Fibroblast of lung (primary cell): ENCODE results near the gene MTM1. TPM values are rescaled to one million over a fixed set of nuclear protein-coding genes. Genes with fewer than 3 reads are reported as not detected.
A peak's percentile ranks its signal among the peaks of the same experiment; 100 is the strongest.

Experiments used
- DNase-seq, 2 donors: peaks; one replicate each; pipeline versions ENCODE4 v3.0.0 to v3.0.0-alpha.2; 2010; ENCODE audit warnings: low read depth in 2 of 2
- H2AFZ ChIP-seq: 2 replicates; pipeline ENCODE4 v1.5.1; 2012; ENCODE audit warnings: low read length, control low read depth, inconsistent platforms
- H3K27ac ChIP-seq: 2 replicates; pipeline ENCODE4 v1.5.1; 2011; ENCODE audit warnings: low read length, control low read depth; ENCODE audit not compliant: insufficient read depth
- H3K27me3 ChIP-seq: 2 replicates; pipeline ENCODE4 v1.5.1; 2011; ENCODE audit warnings: mild to moderate bottlenecking, low read length; ENCODE audit not compliant: control insufficient read depth, insufficient read depth
- H3K36me3 ChIP-seq: 2 replicates; pipeline ENCODE4 v1.5.1; 2011; ENCODE audit warnings: low read length; ENCODE audit not compliant: control insufficient read depth, insufficient read depth
- H3K4me1 ChIP-seq: 2 replicates; pipeline ENCODE4 v1.5.1; 2011; ENCODE audit warnings: low read length; ENCODE audit not compliant: control insufficient read depth, insufficient read depth; ENCODE audit errors: extremely low read depth
- H3K4me2 ChIP-seq: 2 replicates; pipeline ENCODE4 v1.5.1; 2011; ENCODE audit warnings: low read length, control low read depth; ENCODE audit not compliant: insufficient read depth; ENCODE audit errors: extremely low read depth
- H3K4me3 ChIP-seq, 4 experiments: fragments of 200-600 bp in 1 of 4; sonication (generic) in 1 of 4; replicated peaks in 1 of 4; 2 replicates each; pipeline ENCODE4 v1.5.1; 2011 to 2016; ENCODE audit warnings: low read length in 4 of 4, low read depth in 3 of 4, mild to moderate bottlenecking in 3 of 4, control low read depth in 2 of 4, inconsistent platforms in 1 of 4, mixed read lengths in 1 of 4; ENCODE audit not compliant: insufficient read depth in 1 of 4; ENCODE audit errors: control extremely low read depth in 1 of 4
- H3K79me2 ChIP-seq: 2 replicates; pipeline ENCODE4 v1.5.1; 2012; ENCODE audit warnings: mild to moderate bottlenecking, low read length, inconsistent platforms; ENCODE audit not compliant: control insufficient read depth, insufficient read depth
- H3K9ac ChIP-seq: 2 replicates; pipeline ENCODE4 v1.5.1; 2011; ENCODE audit warnings: mild to moderate bottlenecking, low read length, control low read depth; ENCODE audit not compliant: insufficient read depth
- H3K9me3 ChIP-seq: 2 replicates; pipeline ENCODE4 v1.5.1; 2012; ENCODE audit warnings: low read depth, low read length; ENCODE audit not compliant: control insufficient read depth, insufficient read depth
- H4K20me1 ChIP-seq: 2 replicates; pipeline ENCODE4 v1.5.1; 2011; ENCODE audit warnings: low read length; ENCODE audit not compliant: control insufficient read depth, insufficient read depth; ENCODE audit errors: extremely low read depth
- CTCF ChIP-seq, 2 donors: IDR thresholded peaks in 1 of 2; conservative IDR thresholded peaks in 1 of 2; 1 replicate in 1 of 2; 2 replicates in 1 of 2; pipeline ENCODE4 v1.5.1; 2011 to 2012; ENCODE audit warnings: low read length in 2 of 2, control low read depth in 1 of 2, inconsistent platforms in 1 of 2, low read depth in 1 of 2, mild to moderate bottlenecking in 1 of 2
- EZH2 ChIP-seq: IDR thresholded peaks from 2 replicates; pipeline ENCODE4 v1.5.1; 2012; ENCODE audit warnings: low read length, control low read depth, mild to moderate bottlenecking; ENCODE audit errors: missing control alignments
- polyA plus RNA-seq, 2 donors: library from polyadenylated mRNA; depleted of rRNA in 1 of 2; stranded (reverse) in 1 of 2; unstranded in 1 of 2; fragments of >200 nt; gene quantifications; 2 replicates each; pipeline ENCODE4 v1.2.1, GENCODE V29; 2011 to 2012; ENCODE audit warnings: missing spikeins in 1 of 2
- total RNA-seq: library from RNA; depleted of rRNA; stranded (reverse); fragments of >200 nt; gene quantifications from 2 replicates; pipeline ENCODE4 v1.2.1, GENCODE V29; 2014

MTM1 gene
- total and polyA plus RNA-seq, 2 donors (not counting 1 experiment from before 2014, with no cell fraction given) = 5.0 to 15.2 TPM

DNA sequence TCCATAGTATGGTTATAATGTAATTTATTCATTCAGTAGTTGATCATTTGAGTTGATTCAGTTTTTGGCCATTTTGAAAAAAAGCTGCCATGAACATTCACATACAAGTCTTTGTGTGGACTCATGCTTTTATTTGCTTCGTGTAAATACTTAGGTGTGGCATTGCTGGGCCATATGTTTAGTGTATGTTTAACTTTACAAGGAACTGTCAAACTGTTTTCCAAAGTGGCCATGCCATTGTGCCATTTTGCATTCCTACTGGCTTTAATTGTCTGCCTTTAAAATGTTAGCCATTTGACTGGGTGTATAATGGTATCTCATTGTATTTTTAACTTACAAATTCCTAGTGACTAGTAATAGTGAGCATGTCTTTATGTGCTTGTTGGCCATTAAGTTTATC lies 8.8 kb downstream of the MTM1 start:
- no peak overlapping the region for H2AFZ ChIP-seq
- H3K4me3 ChIP-seq = no peak overlapping the region
- H3K4me1 ChIP-seq = peaks cover 4% of the 10 kb centered on the region
- no peak for DNase-seq
- TF ChIP-seq EZH2 (no peak), CTCF (conservative IDR thresholded peaks at IDR 0.05 in 1 of 2, IDR thresholded peaks at IDR 0.05 in 1 of 2; ENCODE audit: low read depth in 1 of 2, low read length in 2 of 2) (no peak)
- H3K27me3 ChIP-seq = no peaks in the 10 kb centered on the region
- H3K36me3 ChIP-seq = no peaks in the 10 kb centered on the region
- no peak overlapping the region for H3K4me2 ChIP-seq
- H3K79me2 ChIP-seq = peaks cover 2% of the 10 kb centered on the region
- no peaks in the 10 kb centered on the region for H3K9me3 ChIP-seq
- no peak overlapping the region for H3K27ac ChIP-seq
- no peaks in the 10 kb centered on the region for H4K20me1 ChIP-seq
- no peak overlapping the region for H3K9ac ChIP-seq

GRCh38 chrX:150581093-150581775 lies 12.8 kb downstream of the MTM1 start:
- DNase-seq = peak; percentile 66 to 81
- Histone ChIP-seq H2AFZ (no peak overlapping the region), H3K36me3 (no peaks in the 10 kb centered on the region), H3K4me1 (peaks cover 4% of the 10 kb centered on the region), H3K4me2 (peak overlapping the region; percentile 11), H3K9ac (no peak overlapping the region), H3K27ac (no peak overlapping the region), H4K20me1 (no peaks in the 10 kb centered on the region), H3K4me3 (no peak overlapping the region), H3K27me3 (no peaks in the 10 kb centered on the region), H3K79me2 (peaks cover 2% of the 10 kb centered on the region), H3K9me3 (no peaks in the 10 kb centered on the region)
- TF ChIP-seq CTCF (conservative IDR thresholded peaks at IDR 0.05 in 1 of 2, IDR thresholded peaks at IDR 0.05 in 1 of 2; ENCODE audit: low read depth in 1 of 2, low read length in 2 of 2) (no peak), EZH2 (no peak)

- Histone ChIP-seq H3K27ac (no peak overlapping the region), H3K4me2 (no peak overlapping the region), H3K4me1 (peaks cover 4% of the 10 kb centered on the region), H3K9me3 (no peaks in the 10 kb centered on the region), H2AFZ (no peak overlapping the region), H3K36me3 (no peaks in the 10 kb centered on the region), H3K27me3 (no peaks in the 10 kb centered on the region), H3K79me2 (peaks cover 2% of the 10 kb centered on the region), H4K20me1 (no peaks in the 10 kb centered on the region), H3K4me3 (no peak overlapping the region), H3K9ac (no peak overlapping the region)
- no peak for TF ChIP-seq EZH2
- DNase-seq = no peak
Observed at GRCh38 chrX:150582338-150582948, 14.0 kb downstream of the MTM1 start.
